Measurements from ENCODE around the gene FAM234B. TPM values are rescaled to one million over a fixed set of nuclear protein-coding genes. Genes with fewer than 3 reads are reported as not detected.

The FAM234B gene
- total RNA-seq, 2 donors from 2014 or later, result 20.8 to 32.0 TPM

GRCh38 chr12:13101821-13102375, 57.7 kb downstream of the FAM234B start:
- peaks cover 14% of the 10 kb centered on the region for H3K27me3 Mint-ChIP-seq (ENCODE audit: insufficient read depth)
- Histone ChIP-seq H3K27ac (ENCODE audit: low read depth, low read length) (peak overlapping the region; percentile 85), H3K4me3 (ENCODE audit: low read length) (peak overlapping the region; percentile 79), H3K4me1 (ENCODE audit: control insufficient read depth, insufficient read depth, low read length) (peaks cover 9% of the 10 kb centered on the region), H3K36me3 (ENCODE audit: control insufficient read depth, insufficient read depth, low read length) (no peaks in the 10 kb centered on the region), H3K9me3 (ENCODE audit: control insufficient read depth, low read length) (no peaks in the 10 kb centered on the region), H3K27me3 (ENCODE audit: control insufficient read depth, insufficient read depth, low read length, poor library complexity, severe bottlenecking) (no peaks in the 10 kb centered on the region), H3K9ac (ENCODE audit: extremely low read depth, low read length, poor library complexity, severe bottlenecking) (peak overlapping the region; percentile 85)
- WGBS, 2 experiments (ENCODE audit: insufficient coverage in 1 of 2, insufficient read length in 1 of 2), result 63 to 79% methylated on average over 6 to 10 of the region's 10 CpGs
- no peak for TF ChIP-seq CTCF (conservative IDR thresholded peaks at IDR 0.05)
- no peaks in the 10 kb centered on the region for H3K36me3 Mint-ChIP-seq (ENCODE audit: low read depth)
- H3K4me1 Mint-ChIP-seq, result peaks cover 29% of the 10 kb centered on the region
- peak overlapping the region; percentile 59 for H3K4me3 Mint-ChIP-seq
- H3K27ac Mint-ChIP-seq, result peak overlapping the region; percentile 69
- no peak for DNase-seq
- H3K9me3 Mint-ChIP-seq, result no peaks in the 10 kb centered on the region

- Mint-ChIP-seq H3K4me3 (no peak overlapping the region), H3K4me1 (peaks cover 28% of the 10 kb centered on the region), H3K27ac (no peak overlapping the region), H3K27me3 (ENCODE audit: insufficient read depth) (peaks cover 14% of the 10 kb centered on the region), H3K36me3 (ENCODE audit: low read depth) (no peaks in the 10 kb centered on the region), H3K9me3 (no peaks in the 10 kb centered on the region)
- DNase-seq, result no peak
- Histone ChIP-seq H3K4me3 (ENCODE audit: low read length) (no peak overlapping the region), H3K9ac (ENCODE audit: extremely low read depth, low read length, poor library complexity, severe bottlenecking) (no peak overlapping the region), H3K27me3 (ENCODE audit: control insufficient read depth, insufficient read depth, low read length, poor library complexity, severe bottlenecking) (no peaks in the 10 kb centered on the region), H3K36me3 (ENCODE audit: control insufficient read depth, insufficient read depth, low read length) (no peaks in the 10 kb centered on the region), H3K4me1 (ENCODE audit: control insufficient read depth, insufficient read depth, low read length) (peaks cover 9% of the 10 kb centered on the region), H3K27ac (ENCODE audit: low read depth, low read length) (no peak overlapping the region), H3K9me3 (ENCODE audit: control insufficient read depth, low read length) (no peaks in the 10 kb centered on the region)
- TF ChIP-seq CTCF (conservative IDR thresholded peaks at IDR 0.05), result no peak
- 77 to 82% methylated on average over 5 to 7 of the region's 7 CpGs for WGBS, 2 experiments (ENCODE audit: insufficient coverage in 1 of 2, insufficient read length in 1 of 2)
Observed at GRCh38 chr12:13102461-13103195, 58.4 kb downstream of the FAM234B start.

- H3K27me3 ChIP-seq (ENCODE audit: control insufficient read depth, insufficient read depth, low read length, poor library complexity, severe bottlenecking), result no peaks in the 10 kb centered on the region
- Mint-ChIP-seq H3K4me3 (no peak within 1 kb of the TSS), H3K4me1 (peaks cover 21% of the 10 kb centered on the region), H3K36me3 (ENCODE audit: low read depth) (no peaks in the 10 kb centered on the region), H3K27me3 (ENCODE audit: insufficient read depth) (peaks cover 17% of the 10 kb centered on the region), H3K9me3 (peaks cover 7% of the 10 kb centered on the region), H3K27ac (no peak within 1 kb of the TSS)
- no peak for TF ChIP-seq CTCF (conservative IDR thresholded peaks at IDR 0.05)
- no peaks in the 10 kb centered on the region for H3K36me3 ChIP-seq (ENCODE audit: control insufficient read depth, insufficient read depth, low read length)
- DNase-seq, result no peak
- peaks cover 5% of the 10 kb centered on the region for H3K9me3 ChIP-seq (ENCODE audit: control insufficient read depth, low read length)
- peaks cover 9% of the 10 kb centered on the region for H3K4me1 ChIP-seq (ENCODE audit: control insufficient read depth, insufficient read depth, low read length)
- 88 to 94% methylated on average over 2 to 8 of the region's 8 CpGs for WGBS, 2 experiments (ENCODE audit: insufficient coverage in 1 of 2, insufficient read length in 1 of 2)
- no peak within 1 kb of the TSS for H3K27ac ChIP-seq (ENCODE audit: low read depth, low read length)
- no peak within 1 kb of the TSS for H3K9ac ChIP-seq (ENCODE audit: extremely low read depth, low read length, poor library complexity, severe bottlenecking)
- H3K4me3 ChIP-seq (ENCODE audit: low read length), result no peak within 1 kb of the TSS
Observed at GRCh38 chr12:13103391-13104033, 59.3 kb downstream of the FAM234B start, which contains the start of gene GSG1. Gene GSG1 (minus strand): TSS chr12:13103667. CDS start chr12:13103512, 155 bp downstream.

Measured in endodermal cell (in vitro differentiated cells).